BE2C (cell line): Measurements from ENCODE around the gene MATR3.

Experiments
- DNase-seq: peaks from one replicate; pipeline ENCODE4 v3.0.0-alpha.2; 2020
- H3K27me3 ChIP-seq: fragments of 250-450 bp; sonication (Bioruptor Pico); 2 replicates; pipeline ENCODE4 v1.5.1; 2020; ENCODE audit warnings: mild to moderate bottlenecking
- H3K36me3 ChIP-seq: fragments of 250-450 bp; sonication (Bioruptor Pico); 2 replicates; pipeline ENCODE4 v1.5.1; 2020; ENCODE audit warnings: mild to moderate bottlenecking
- H3K4me1 ChIP-seq: fragments of 250-450 bp; sonication (Bioruptor Pico); 2 replicates; pipeline ENCODE4 v1.5.1; 2020
- H3K4me3 ChIP-seq: 2 replicates; pipeline ENCODE4 v1.5.1; 2011; ENCODE audit warnings: low read depth, low read length
- H3K9me3 ChIP-seq: fragments of 250-450 bp; sonication (Bioruptor Pico); 2 replicates; pipeline ENCODE4 v1.5.1; 2020
- TF ChIP-seq, protein P1 (sequence below): IDR thresholded peaks from 2 replicates; pipeline ENCODE4 v1.5.1; 2012; ENCODE audit warnings: mild to moderate bottlenecking, low read depth, low read length

The MATR3 gene

DNA sequence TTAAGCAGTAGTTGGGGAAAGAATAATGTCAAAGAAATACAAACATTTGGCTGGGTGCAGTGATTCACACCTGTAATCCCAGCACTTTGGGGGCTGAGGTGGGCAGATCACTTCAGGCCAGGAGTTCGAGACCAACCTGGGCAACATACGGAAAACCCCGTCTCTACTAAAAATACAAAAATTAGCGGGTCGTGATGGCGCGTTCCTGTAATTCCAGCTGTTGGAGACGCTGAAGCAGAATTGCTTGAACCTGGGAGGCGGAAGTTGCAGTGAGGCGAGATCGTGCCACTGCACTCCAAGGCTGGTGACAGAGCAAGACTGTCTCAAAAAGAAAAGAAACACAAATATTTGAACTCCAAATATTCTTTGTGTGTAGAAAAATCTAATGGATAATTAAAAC lies 4.7 kb downstream of the MATR3 start:
- peaks cover 30% of the 10 kb centered on the region for H3K36me3 ChIP-seq

DNA sequence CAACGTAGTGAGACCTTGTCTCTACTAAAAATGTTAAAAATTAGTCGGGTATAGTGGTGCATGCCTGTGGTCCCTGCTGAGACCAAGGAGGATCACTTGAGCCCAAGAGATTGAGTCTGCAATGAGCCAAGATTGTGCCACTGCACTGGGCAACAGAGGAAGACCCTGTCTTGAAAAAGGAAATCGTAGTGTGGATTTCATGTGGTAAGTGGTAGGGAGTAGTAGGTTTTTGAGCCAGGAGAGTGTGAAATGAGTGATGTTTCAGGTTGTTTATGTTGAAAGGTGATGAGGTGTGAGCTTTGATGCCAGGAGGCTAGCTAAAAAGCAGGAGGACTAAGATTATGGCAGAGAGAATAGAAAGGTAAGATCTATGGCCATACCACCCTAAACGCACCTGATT lies 5.9 kb downstream of the MATR3 start:
- TF ChIP-seq, protein P1, sequence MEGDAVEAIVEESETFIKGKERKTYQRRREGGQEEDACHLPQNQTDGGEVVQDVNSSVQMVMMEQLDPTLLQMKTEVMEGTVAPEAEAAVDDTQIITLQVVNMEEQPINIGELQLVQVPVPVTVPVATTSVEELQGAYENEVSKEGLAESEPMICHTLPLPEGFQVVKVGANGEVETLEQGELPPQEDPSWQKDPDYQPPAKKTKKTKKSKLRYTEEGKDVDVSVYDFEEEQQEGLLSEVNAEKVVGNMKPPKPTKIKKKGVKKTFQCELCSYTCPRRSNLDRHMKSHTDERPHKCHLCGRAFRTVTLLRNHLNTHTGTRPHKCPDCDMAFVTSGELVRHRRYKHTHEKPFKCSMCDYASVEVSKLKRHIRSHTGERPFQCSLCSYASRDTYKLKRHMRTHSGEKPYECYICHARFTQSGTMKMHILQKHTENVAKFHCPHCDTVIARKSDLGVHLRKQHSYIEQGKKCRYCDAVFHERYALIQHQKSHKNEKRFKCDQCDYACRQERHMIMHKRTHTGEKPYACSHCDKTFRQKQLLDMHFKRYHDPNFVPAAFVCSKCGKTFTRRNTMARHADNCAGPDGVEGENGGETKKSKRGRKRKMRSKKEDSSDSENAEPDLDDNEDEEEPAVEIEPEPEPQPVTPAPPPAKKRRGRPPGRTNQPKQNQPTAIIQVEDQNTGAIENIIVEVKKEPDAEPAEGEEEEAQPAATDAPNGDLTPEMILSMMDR: no peak
- no peak for DNase-seq
- H3K36me3 ChIP-seq: peaks cover 23% of the 10 kb centered on the region
- H3K4me1 ChIP-seq: peaks cover 4% of the 10 kb centered on the region
- no peaks in the 10 kb centered on the region for H3K9me3 ChIP-seq
- H3K27me3 ChIP-seq: no peaks in the 10 kb centered on the region
- no peak overlapping the region for H3K4me3 ChIP-seq

More for the DNA sequence above, 4.7 kb downstream of the MATR3 start:
- Histone ChIP-seq H3K4me3 (no peak overlapping the region), H3K9me3 (no peaks in the 10 kb centered on the region), H3K4me1 (peaks cover 2% of the 10 kb centered on the region), H3K27me3 (no peaks in the 10 kb centered on the region)
- DNase-seq: no peak
- TF ChIP-seq, protein P1: no peak

DNA sequence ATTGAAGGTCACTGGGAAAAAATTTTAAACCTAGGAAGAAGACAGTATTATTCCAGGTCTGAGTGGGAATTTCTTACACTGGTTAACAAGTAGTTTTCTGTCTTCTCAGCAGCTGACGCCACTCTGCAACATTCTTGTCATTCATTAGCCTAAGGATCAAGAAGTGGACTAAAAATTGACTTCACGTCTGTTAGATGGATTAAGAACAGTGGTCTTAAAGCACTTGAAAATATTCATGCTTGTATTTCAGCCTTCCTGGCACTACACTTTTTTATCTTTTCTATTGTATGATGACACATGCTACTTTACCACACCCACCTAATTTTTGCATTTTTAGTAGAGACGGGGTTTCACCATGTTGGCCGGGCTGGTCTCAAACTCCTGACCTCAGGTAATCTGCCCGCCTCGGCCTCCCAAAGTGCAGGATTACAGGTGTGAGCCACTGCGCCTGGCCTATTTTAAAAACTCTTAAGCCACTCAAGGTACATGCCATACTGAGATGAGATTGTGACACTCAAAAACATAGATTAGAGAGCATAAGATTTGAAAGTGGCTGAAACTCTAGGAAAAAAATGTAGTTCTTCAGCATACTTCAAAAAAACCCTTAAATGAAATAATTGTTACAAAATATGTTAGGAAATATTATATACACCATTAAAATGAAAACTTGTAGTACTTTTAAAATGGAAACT lies 8.4 kb downstream of the MATR3 start:
- DNase-seq: no peak
- H3K4me1 ChIP-seq: peaks cover 6% of the 10 kb centered on the region
- H3K9me3 ChIP-seq: no peaks in the 10 kb centered on the region

DNA sequence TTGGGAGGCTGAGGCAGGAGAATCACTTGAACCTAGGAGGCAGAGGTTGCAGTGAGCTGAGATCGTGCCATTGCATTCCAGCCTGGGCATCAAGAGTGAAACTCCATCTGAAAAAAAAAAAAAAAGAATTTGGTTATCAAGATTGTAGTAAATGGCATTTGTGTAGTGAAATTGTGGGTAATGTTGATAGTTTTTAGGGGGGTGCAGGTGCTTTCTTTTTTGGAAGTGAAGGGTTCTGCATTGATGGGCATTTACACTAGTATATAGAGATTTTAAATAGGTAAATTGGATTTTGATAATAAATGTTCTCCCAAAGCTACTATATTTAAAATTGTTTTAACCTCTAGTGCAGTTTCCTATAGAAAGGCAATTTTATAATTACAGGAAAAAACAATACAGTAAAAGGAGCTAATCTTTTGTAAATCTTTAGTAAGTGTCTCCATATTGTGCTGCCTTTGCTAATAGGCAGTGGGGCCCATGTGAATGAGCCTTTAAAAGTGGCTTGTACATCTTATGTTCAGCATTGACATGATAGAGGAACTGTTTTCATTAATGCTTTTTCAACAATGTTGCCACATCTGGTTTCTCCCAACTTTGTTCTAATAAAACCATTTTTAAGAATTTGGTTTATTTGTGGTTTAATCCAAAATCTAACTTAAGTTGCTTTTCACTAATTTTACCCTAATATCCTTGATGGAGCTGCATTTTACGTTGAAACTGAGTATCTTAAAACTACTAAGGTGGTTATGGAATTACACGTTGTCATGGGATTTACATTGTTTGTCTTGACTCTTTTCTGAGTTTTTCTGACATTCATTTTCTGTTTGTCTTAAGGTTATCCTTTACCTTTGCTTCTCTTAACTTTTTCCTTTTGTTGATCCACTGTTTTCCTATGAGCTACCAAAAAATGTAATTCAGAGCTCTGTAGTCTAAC lies 11.1 kb downstream of the MATR3 start:
- peaks cover 23% of the 10 kb centered on the region for H3K36me3 ChIP-seq
- DNase-seq: no peak
- H3K4me1 ChIP-seq: peaks cover 6% of the 10 kb centered on the region
- no peaks in the 10 kb centered on the region for H3K9me3 ChIP-seq
- TF ChIP-seq, protein P1: no peak
- no peaks in the 10 kb centered on the region for H3K27me3 ChIP-seq
- H3K4me3 ChIP-seq: no peak overlapping the region

More for the DNA sequence above, 8.4 kb downstream of the MATR3 start:
- H3K4me3 ChIP-seq: no peak overlapping the region
- H3K36me3 ChIP-seq: peaks cover 19% of the 10 kb centered on the region
- TF ChIP-seq, protein P1: no peak
- no peaks in the 10 kb centered on the region for H3K27me3 ChIP-seq

DNA sequence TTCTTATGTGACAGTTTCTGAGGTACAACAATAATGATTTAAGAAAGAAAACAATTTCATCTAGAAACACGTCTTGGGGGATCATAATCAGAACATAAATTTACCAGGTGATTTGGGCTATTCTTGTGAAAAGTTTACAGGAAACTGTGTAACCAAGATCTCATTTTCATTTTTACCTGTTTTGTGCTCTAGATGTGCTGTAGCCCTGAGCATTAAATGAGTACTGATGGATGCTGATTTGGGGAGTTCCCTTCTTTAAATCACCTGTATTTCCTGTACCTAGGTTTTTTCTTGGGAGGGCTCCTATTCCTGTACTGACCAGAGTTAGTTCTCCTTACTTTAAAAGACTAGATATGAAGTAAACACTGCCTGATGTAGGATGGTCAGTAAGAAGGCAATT lies 12.7 kb downstream of the MATR3 start:
- H3K4me3 ChIP-seq: no peak overlapping the region
- no peaks in the 10 kb centered on the region for H3K9me3 ChIP-seq
- H3K36me3 ChIP-seq: peaks cover 19% of the 10 kb centered on the region
- no peaks in the 10 kb centered on the region for H3K27me3 ChIP-seq
- peaks cover 6% of the 10 kb centered on the region for H3K4me1 ChIP-seq
- no peak for DNase-seq
- TF ChIP-seq, protein P1: no peak
